GM20431 (cell line): Measurements from ENCODE around the gene FHIT.

Experiments used
- in situ Hi-C: fragments of 300-500 bp; cut with MseI, MboI; formaldehyde crosslinking; loops from one replicate; pipeline ENCODE4 v1.15.0; 2020; ENCODE audit warnings: low sequenced_read_pairs; ENCODE audit not compliant: unreplicated experiment

FHIT gene

GRCh38 chr3:60752809-60753208 lies 498.4 kb downstream of the FHIT start:
- in situ Hi-C loops: no loop called here

GRCh38 chr3:60746695-60747416 lies 504.4 kb downstream of the FHIT start:
- in situ Hi-C loops: no loop called here

GRCh38 chr3:60746043-60746638 lies 505.1 kb downstream of the FHIT start:
- in situ Hi-C loops: no loop called here

GRCh38 chr3:60743631-60744164 lies 507.6 kb downstream of the FHIT start:
- in situ Hi-C loops: no loop called here

GRCh38 chr3:60742606-60743145 lies 508.6 kb downstream of the FHIT start:
- in situ Hi-C loops: no loop called here

- in situ Hi-C loops: no loop called here
Measured at GRCh38 chr3:60737633-60738399, 513.4 kb downstream of the FHIT start.

- in situ Hi-C loops: no loop called here
Measured at GRCh38 chr3:60730371-60730770, 520.9 kb downstream of the FHIT start.

GRCh38 chr3:60729056-60729455 lies 522.2 kb downstream of the FHIT start:
- in situ Hi-C loops: no loop called here

- in situ Hi-C loops: no loop called here
Measured at GRCh38 chr3:60728006-60728405, 523.2 kb downstream of the FHIT start.

- in situ Hi-C loops: no loop called here
Measured at GRCh38 chr3:60720736-60721135, 530.5 kb downstream of the FHIT start.

- in situ Hi-C loops: no loop called here
Measured at GRCh38 chr3:60716573-60716972, 534.7 kb downstream of the FHIT start.

- in situ Hi-C loops: no loop called here
Measured at GRCh38 chr3:60708191-60708975, 542.9 kb downstream of the FHIT start.

GRCh38 chr3:60707452-60708020 lies 543.7 kb downstream of the FHIT start:
- in situ Hi-C loops: no loop called here

GRCh38 chr3:60703956-60704736 lies 547.1 kb downstream of the FHIT start:
- in situ Hi-C loops: no loop called here

- in situ Hi-C loops: no loop called here
Measured at GRCh38 chr3:60703008-60703407, 548.2 kb downstream of the FHIT start.

- in situ Hi-C loops: no loop called here
Measured at GRCh38 chr3:60698117-60698516, 553.1 kb downstream of the FHIT start.

- in situ Hi-C loops: no loop called here
Measured at GRCh38 chr3:60697132-60697531, 554.1 kb downstream of the FHIT start.

- in situ Hi-C loops: no loop called here
Measured at GRCh38 chr3:60696428-60697125, 554.7 kb downstream of the FHIT start.
